Retinal pigment epithelial cell (primary cell): Measurements from ENCODE around the gene ADAMTSL3.

Experiments used
- DNase-seq: peaks from one replicate; pipeline ENCODE4 v3.0.0-alpha.2; 2010; ENCODE audit warnings: low read depth
- H3K4me3 ChIP-seq: 2 replicates; pipeline ENCODE4 v1.5.1; 2011; ENCODE audit warnings: mild to moderate bottlenecking, low read length, control low read depth, moderate library complexity
- TF ChIP-seq, protein P1 (sequence below): conservative IDR thresholded peaks from 2 replicates; pipeline ENCODE4 v1.5.1; 2011; ENCODE audit warnings: low read depth, low read length, control low read depth, inconsistent platforms

Gene ADAMTSL3

DNA sequence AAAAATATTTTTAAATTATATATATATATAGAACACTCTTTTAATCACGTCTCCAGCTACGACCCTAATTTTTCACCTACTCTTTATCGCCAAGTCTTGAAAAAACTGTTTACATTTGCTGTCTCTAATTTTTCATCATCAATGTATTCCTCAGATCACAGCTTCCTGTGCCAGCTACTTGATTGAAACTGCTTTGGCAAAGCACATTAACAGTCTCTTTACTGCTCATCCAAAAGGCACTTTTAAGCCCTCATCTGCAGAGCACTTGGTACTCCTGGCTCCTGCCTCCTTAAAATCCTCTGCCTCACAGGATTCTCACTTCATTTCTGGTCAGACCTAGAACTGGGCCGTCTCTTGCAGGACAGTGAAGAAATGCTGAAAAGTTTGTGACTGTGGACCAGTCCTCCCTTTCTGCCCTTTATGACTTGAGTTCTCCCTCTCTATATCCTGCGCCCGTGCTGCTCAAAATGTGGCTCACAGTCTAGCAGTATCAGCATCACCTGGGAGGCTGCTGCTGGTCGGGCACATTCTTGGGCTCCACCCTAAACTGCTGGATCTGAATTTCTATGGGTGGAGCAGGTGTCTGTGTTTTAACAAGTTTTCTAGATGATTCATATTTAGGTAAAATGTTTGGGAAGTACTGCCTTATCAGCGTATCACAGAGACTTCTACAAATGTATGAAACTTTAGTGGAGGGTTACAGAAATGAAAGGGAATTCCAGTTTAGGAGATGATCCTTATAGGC, 196.8 kb downstream of the ADAMTSL3 start:
- no peak overlapping the region for H3K4me3 ChIP-seq
- no peak for DNase-seq
- TF ChIP-seq, protein P1, sequence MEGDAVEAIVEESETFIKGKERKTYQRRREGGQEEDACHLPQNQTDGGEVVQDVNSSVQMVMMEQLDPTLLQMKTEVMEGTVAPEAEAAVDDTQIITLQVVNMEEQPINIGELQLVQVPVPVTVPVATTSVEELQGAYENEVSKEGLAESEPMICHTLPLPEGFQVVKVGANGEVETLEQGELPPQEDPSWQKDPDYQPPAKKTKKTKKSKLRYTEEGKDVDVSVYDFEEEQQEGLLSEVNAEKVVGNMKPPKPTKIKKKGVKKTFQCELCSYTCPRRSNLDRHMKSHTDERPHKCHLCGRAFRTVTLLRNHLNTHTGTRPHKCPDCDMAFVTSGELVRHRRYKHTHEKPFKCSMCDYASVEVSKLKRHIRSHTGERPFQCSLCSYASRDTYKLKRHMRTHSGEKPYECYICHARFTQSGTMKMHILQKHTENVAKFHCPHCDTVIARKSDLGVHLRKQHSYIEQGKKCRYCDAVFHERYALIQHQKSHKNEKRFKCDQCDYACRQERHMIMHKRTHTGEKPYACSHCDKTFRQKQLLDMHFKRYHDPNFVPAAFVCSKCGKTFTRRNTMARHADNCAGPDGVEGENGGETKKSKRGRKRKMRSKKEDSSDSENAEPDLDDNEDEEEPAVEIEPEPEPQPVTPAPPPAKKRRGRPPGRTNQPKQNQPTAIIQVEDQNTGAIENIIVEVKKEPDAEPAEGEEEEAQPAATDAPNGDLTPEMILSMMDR, result no peak

DNA sequence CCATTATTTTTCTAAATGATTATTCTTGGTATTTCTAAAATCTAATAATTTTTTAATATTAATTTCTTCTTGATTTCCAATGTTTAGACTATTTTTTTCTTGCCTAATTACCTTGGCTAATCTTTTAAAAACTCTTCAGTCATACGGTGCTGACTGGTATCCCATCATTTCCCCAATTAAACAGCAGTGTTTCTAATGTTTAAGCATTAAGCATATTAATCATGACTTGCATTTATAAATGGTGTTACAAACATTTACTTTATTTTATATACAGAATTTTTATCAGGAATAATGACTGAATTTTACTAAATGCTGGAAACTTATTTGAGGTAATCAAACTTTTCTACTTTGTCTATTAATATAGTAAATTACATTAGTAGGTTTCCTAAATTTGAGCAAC, 199.3 kb downstream of the ADAMTSL3 start:
- DNase-seq, result no peak
- TF ChIP-seq, protein P1, result no peak
- H3K4me3 ChIP-seq, result no peak overlapping the region

DNA sequence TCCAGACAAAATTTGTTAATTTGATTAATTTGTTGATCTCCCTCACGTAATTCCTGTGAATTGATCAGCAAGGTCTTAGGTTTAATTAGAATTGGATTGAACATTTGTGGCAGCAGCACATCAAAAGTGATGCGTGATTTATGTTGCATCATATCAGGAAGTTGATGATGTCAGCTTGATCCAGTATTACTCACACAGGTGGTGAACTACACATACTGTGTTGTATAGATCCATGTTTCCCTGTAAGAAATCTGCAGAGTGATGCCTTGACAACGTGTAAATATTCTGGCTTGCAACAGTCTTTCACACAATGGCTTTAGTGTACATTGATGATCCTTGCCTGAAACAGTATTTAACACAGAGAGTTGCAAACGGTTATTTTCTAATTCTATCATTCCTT, 200.4 kb downstream of the ADAMTSL3 start:
- TF ChIP-seq, protein P1, result no peak
- no peak overlapping the region for H3K4me3 ChIP-seq
- no peak for DNase-seq

DNA sequence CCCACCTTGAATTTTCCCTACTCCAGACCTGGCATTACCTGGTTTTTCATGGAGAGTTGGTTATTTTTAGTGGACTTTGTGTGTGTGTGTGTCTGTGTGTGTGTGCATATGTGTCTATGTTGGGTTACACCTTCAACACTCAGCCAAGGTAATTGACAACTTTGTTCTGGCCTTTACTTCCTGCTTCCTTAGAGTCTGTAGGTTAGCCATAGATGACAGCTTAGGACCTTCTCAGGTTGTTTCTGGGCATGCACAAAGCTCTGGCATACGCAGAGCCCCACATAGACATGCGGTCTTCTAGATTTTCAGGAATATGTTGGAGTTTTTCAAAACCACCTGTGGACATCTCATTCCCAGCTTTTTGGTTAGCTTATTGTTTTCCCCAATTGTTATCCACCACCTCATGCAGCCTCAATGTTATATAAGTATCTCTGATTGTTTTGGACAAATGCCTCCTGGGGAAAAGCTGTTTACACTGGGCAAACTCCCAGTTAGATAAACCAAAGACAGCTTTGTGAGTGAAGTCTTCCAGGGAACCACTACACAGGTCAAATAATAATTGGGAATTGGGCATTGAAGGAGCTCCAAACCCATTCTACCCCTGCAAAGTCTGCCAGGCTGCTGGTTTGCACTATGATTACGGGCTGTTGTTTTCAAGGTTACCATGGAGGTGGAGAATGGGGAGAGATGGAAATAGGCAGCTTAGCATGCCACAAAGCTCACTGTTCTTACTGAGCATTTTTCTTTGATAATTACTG, 201.2 kb downstream of the ADAMTSL3 start:
- no peak for DNase-seq
- H3K4me3 ChIP-seq, result no peak overlapping the region
- TF ChIP-seq, protein P1, result no peak

DNA sequence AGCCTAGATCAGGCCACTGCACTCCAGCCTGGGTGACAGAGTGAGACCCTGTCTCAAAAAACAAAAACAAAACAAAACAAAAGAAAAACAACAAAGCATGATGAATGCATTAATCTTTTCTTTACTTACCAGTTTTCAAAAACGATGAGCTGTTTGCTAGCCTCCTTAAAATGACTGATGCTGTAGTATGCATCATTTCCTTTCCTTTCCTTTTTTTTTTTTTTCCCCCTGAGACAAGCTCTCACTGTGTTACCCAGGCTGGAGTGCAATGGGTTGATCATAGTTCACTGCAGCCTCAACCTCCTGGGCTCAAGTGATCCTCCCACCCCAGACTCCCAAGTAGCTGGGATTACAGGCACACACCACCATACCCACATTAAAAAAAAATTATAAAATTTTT, 202.0 kb downstream of the ADAMTSL3 start:
- no peak overlapping the region for H3K4me3 ChIP-seq
- TF ChIP-seq, protein P1, result no peak
- no peak for DNase-seq

DNA sequence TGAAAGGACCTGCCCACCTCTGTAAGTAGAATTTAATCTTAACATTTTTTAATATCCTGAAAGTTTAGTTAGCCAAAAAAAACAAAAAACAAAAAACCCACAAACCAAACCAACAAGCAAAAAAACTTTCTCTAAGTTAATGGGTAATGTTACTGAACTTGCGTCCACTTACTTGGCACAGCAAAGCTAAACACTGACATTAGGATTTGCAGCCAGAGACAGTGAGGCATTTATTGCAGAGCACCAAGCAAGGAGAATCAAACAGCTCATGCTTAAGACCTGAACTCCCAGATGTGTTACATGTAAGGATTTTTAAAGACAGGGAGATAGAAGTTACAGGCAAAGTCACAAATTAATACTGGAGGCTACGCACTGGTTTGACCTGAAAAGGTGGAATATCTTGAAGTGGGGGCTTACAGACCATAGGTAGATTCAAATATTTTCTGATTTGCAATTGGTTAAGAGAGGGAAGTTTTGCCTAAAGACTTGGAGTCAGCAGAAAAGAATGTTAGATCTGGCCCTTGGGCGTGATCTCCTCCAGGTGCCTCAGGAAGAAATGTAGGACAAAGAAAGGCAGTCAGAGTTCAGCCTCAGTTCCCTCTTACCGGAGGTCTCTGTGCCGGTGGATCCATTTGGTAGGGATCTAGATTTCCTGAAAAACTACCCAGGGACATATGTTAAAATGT, 205.0 kb downstream of the ADAMTSL3 start:
- no peak for DNase-seq
- H3K4me3 ChIP-seq, result no peak overlapping the region
- TF ChIP-seq, protein P1, result no peak

DNA sequence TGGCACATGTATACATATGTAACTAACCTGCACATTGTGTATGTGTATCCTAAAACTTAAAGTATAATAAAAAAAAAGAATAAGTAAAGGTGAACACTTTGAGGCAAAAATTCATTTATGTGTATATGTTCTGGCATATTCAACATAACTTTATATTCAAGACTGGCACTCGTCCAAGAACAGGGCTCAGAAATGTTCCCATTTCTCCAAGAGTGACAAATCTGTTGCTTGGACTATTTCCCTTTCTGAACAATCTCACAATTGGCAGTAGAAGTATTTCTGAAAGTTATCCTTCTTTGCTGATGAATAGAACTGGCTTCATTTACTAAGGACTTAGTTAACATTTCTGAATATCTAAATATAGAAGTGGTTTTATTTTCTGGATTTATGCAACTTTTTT, 212.8 kb downstream of the ADAMTSL3 start:
- no peak overlapping the region for H3K4me3 ChIP-seq
- no peak for DNase-seq
- TF ChIP-seq, protein P1, result no peak
